ENCODE measurements around the gene ACSL6. TPM values are rescaled to one million over a fixed set of nuclear protein-coding genes. Genes with fewer than 3 reads are reported as not detected.

The ACSL6 gene
- total RNA-seq, 2 donors from 2014 or later, result 0.58 to 0.59 TPM

GRCh38 chr5:132006331-132007120 lies 4.9 kb downstream of the ACSL6 start:
- DNase-seq (peak in 1 of 2 donors; percentile 4), ATAC-seq (no peak)
- intact Hi-C loops (cut with DNase I, micrococcal nuclease), result loop anchor here in 1 of 2 donors (2.0 kb wide), 1 partner anchor 418 kb away; no protein-coding TSS in a partner anchor

GRCh38 chr5:132005591-132005990 lies 5.9 kb downstream of the ACSL6 start:
- ATAC-seq (no peak), DNase-seq (no peak)

GRCh38 chr5:132003982-132004381 lies 7.5 kb downstream of the ACSL6 start:
- no peak for DNase-seq
- intact Hi-C loops (cut with DNase I, micrococcal nuclease), result no loop called here
- ATAC-seq, result no peak

More at GRCh38 chr5:132005591-132005990, 5.9 kb downstream of the ACSL6 start:
- intact Hi-C loops (cut with DNase I, micrococcal nuclease), result no loop called here

GRCh38 chr5:132003170-132003744 lies 8.2 kb downstream of the ACSL6 start:
- no peak for ATAC-seq
- no peak for DNase-seq

DNA sequence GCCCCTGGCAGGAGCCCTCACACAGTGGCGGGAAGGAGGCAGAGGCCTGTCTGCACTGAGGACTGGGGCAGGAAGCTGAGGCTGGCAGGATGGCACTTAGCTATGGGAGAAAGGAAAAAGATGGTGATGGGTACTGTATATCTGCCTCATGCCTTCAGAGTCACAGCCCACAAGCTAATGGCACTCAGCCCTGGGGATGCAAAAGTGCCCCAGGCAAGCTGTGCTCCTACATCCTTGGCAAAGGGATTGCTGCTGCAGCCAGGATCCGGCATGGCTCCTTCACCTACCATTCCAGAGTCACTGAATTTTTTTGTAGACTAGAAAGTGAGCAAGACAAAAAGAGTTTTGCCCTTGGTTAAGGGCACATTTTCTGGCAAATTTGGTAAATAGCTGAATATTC lies 8.7 kb downstream of the ACSL6 start:
- DNase-seq, result no peak
- intact Hi-C loops (cut with DNase I, micrococcal nuclease), result no loop called here
- no peak for ATAC-seq

More at GRCh38 chr5:132003170-132003744, 8.2 kb downstream of the ACSL6 start:
- intact Hi-C loops (cut with DNase I, micrococcal nuclease), result no loop called here

- no peak for ATAC-seq
- intact Hi-C loops (cut with DNase I, micrococcal nuclease), result no loop called here
- no peak for DNase-seq
Measured at GRCh38 chr5:132001647-132002561, 9.6 kb downstream of the ACSL6 start.

DNA sequence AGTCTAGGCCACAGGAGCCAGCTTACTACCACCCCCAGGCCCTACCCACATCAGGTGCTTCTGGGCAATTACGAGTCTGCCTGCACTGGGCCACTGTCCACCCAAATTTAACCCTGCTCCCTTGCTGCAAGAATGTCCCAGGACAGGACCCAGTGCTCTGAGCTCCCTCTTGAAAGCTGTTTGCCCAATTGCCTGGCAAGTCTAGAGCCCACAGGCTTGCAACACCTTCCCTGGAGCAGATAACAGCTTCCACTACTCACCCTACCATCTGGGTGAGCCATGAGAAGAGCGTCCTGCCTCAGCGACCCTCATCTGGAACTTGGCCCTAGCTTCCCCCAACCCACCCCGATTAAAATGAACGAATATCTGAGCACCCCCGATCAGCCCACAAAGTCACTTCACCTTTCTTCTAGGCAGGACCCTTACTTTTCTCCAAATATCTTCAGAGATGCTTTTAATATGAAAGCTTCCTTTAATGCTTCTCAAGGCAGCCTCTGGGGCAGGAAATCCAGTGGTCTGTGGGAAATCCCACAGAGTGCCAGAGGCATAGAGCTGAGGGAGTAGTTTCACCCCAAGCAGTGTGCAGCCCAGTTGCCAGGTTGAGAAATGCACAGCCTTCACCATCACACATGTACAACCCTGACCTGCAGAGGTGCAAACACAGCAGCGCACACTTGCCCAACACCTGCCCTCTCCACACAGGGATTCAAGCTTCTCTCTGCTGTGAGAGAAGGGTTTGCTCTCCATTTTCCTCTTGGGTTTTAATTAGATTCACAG lies 10.6 kb downstream of the ACSL6 start:
- intact Hi-C loops (cut with DNase I, micrococcal nuclease), result no loop called here
- no peak for DNase-seq
- ATAC-seq, result no peak

DNA sequence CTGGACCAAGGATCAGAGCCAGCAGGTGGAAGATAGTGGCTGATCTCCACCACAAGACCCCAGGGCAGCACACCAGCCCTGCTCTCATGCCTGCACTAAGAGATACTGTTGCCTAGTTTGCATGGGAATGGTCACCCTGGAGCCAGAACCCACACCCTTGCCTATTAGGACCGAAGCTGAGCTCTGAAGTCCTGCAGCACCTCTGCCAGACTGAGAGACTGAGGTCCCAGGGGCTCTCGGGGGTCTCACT lies 11.3 kb downstream of the ACSL6 start:
- DNase-seq (no peak), ATAC-seq (no peak)
- intact Hi-C loops (cut with DNase I, micrococcal nuclease), result no loop called here

DNA sequence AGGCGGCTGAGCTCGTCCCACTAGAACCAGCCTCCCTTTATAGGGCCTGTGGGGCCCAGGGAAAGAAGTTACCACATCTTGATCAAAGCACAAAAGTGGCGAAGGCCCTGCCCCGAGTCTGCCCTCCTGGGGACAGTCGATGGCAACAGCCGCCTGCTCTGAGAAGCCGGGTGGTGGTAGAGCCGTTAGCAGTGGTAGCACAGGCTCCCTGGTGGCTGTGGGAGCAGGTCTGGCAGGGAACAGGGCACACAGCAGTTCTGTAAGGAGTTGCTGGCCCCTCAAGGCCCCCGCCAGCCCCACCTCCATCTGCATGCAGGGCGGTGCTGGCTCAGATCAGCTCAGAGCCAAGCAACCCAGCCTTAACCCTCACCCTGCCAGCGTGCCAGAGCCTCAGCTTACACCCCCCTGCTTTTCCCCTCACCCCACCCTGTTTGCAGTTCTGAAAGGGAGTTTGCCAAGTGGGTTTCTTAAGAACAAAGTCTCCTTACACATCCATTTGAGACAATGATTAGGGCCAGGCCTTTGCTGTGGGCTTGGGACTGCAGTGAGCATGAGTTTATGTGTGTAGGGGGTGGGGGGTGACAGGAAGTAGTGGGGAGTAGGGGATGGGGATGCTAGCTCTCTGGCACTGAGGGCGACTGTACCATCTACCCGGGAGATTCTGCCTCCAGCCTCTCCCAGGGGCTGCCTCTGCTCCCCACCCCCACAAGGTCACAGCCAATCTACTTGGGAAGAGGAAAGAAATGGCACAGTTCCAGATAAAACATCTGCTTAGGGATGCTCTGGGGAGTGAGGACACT lies 11.8 kb downstream of the ACSL6 start:
- DNase-seq (no peak), ATAC-seq (no peak)
- intact Hi-C loops (cut with DNase I, micrococcal nuclease), result no loop called here

- DNase-seq, result no peak
- intact Hi-C loops (cut with DNase I, micrococcal nuclease), result no loop called here
- no peak for ATAC-seq
Measured at GRCh38 chr5:131999041-131999440, 12.4 kb downstream of the ACSL6 start.

DNA sequence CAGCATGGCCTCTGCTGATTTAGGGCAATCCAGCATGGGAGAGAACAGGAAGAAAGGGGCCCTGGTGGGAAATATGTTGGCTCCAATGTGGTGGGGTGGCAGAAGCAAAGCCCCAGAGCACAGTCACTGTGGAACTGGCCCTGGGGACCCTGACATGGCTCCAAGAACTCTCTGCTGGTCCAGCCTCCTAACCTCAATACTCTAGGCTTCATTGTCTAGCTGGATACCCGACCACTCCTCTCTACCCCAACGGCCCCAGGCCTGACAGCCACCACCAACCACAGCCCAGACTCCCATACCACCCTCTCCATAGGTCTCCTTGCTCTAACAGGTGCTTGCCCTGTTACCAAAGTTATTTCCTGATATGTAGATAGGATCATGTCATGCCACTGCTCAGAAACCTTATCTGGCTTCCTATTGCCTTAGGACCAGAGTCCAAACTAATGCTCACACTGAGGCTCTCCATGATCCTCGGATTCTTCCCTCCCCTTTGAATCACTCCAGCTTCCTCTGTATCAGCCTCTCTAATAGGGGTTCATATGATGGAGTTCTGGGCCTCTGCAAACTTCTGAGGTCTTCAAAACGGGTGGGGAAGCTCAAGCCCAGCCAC lies 12.9 kb downstream of the ACSL6 start:
- no peak for DNase-seq
- intact Hi-C loops (cut with DNase I, micrococcal nuclease), result no loop called here
- peak; percentile 92 for ATAC-seq

- ATAC-seq (no peak), DNase-seq (no peak)
- intact Hi-C loops (cut with DNase I, micrococcal nuclease), result no loop called here
Measured at GRCh38 chr5:131997727-131998117, 13.7 kb downstream of the ACSL6 start.

DNA sequence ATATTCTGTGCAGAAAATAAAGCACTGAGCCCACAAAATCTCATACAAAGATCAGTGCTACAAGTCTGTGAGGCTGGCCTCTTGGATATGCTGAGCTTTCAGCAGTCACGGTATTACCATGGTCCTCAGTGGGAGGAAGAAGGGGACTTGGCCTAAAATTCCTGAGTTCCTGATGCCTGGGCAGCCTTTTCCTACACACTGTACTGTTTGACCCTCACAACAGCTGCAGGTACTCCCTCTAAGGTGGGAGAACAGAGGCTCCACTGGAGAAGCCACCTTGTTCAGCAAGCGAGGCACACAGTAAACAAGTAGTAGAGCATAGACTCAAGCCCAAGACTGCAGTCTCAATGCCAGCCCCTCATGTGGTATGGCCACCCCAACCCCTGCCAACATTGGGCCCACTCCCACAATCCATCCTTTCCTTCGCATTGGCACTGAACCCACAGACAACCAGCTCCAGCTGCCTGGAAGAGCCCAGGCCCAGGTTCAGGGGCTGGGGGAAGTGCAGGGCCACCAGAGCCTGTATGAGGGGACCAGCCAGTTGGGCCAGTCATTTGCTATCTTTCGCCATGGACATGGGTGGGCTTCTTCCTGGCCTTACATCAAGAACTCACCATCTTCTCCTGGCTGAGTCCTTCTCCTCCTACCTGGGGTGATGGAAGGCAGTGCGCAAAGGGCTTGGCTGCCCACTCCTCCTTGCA lies 14.3 kb downstream of the ACSL6 start:
- no peak for DNase-seq
- ATAC-seq, result no peak
- intact Hi-C loops (cut with DNase I, micrococcal nuclease), result no loop called here

GRCh38 chr5:131996210-131997025 lies 15.0 kb downstream of the ACSL6 start:
- DNase-seq (no peak), ATAC-seq (no peak)
- intact Hi-C loops (cut with DNase I, micrococcal nuclease), result no loop called here

GRCh38 chr5:131994533-131995226 lies 16.8 kb downstream of the ACSL6 start:
- intact Hi-C loops (cut with DNase I, micrococcal nuclease), result no loop called here
- no peak for ATAC-seq
- no peak for DNase-seq

DNA sequence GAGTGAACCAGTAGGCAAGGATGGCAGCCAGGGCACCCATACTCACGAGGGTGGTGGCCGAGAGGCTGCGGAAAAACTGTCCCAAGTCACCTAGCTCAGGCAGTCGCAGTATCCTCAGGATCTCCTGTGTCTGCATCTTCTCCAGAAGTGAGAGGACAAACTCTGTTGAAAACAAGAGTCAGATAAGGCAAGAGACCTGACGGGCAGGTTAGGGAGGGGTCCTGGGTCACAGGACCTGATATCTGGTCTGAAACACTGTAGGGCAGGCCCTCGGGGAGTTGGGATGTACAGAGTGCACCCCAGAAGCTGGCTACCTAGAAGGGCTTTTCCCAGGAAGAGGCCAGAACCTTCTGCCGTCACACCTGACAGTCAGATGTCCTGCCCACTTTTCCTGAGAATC lies 17.4 kb downstream of the ACSL6 start:
- intact Hi-C loops (cut with DNase I, micrococcal nuclease), result no loop called here
- ATAC-seq (no peak), DNase-seq (peak in 1 of 2 donors; percentile 16)

Measured in left colon (tissue), 2 donors.